ENCODE results near the gene SCIN.
"Not testable (repeated sequence)": the region's sequence is repeated elsewhere in the genome, so short reads cannot be mapped to it uniquely, and the experiment has no call there.

Gene SCIN

DNA sequence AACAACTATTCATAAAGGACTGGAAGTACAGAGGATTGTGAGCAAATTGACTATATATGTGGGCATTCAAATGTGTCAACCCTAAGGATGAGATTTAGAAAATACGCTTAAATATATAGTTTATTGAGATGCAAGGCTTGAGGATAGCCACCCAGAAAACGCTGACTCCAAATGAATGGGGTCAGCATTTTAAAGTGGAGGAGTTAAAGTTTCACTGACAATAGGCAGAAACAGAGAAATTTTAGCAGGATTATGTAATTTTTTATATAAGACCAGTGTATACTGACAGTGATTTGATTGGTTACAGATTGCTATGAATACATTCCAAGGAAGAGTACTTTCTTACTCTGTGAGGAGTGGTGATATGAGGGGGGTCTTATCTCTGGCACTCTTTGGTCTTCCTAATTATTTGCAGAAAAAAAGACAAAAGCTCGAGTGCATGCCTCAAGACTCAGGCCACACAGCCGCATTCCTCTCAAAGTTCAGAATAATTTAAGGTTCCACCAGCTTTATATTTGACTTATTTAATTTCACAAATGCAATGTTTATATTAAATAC lies 78.3 kb downstream of the SCIN start:
- DNase-seq (ENCODE audit: low read depth) = no peak

DNA sequence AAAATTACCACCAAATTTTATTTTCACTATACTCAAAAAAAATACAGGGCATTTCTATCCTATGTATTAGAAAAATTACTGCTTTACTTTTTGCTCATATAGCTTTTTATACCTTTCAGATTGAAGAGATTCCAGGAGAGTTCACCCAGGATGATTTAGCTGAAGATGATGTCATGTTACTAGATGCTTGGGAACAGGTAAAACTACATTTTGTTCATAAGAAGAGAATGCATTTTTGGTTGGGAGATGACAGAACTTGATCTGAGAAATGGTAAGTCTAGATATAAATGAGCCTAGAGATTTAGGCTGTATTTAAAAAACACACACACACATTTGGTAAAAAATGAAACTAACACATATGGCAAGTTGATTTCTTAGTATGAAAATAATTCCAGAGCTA lies 78.8 kb downstream of the SCIN start:
- no peak for DNase-seq (ENCODE audit: low read depth)

DNA sequence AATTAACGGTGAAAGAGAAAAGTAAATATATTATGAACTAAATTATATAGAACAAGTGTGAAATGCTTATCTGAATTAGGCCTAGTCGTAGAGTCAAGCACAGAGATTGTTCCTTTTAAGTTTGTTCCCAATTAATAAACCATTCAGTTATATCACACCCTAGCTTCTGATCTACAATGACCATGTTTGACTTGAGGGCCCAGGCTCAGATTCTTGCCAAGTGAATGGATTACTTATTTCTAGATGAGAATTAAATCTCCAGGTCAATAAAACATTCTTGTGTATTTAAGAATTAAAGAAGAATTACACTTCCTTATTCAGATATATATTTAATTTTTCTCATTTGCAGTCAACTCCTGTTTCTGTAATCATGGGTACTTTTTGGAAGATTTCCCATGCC lies 79.6 kb downstream of the SCIN start:
- DNase-seq (ENCODE audit: low read depth) = no peak

DNA sequence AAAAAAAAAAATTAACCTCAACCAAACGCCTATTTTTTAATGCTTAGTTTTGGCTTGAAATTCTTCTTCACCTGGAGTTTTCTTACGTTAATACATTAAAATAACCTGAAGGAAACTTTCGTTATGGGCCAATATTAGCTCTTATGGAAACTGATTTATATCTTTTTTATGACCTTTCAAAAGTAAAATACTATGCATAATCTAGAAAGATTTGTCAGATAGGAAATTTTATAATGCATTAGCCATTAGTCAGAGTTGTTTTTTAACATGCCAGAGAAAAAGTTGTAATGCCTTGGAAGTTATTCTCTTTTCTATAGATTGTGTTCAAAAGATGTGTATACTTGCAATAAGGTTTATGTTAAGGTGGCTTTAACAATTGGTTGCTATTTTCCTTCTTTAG lies 82.6 kb downstream of the SCIN start:
- DNase-seq (ENCODE audit: low read depth) = no peak

DNA sequence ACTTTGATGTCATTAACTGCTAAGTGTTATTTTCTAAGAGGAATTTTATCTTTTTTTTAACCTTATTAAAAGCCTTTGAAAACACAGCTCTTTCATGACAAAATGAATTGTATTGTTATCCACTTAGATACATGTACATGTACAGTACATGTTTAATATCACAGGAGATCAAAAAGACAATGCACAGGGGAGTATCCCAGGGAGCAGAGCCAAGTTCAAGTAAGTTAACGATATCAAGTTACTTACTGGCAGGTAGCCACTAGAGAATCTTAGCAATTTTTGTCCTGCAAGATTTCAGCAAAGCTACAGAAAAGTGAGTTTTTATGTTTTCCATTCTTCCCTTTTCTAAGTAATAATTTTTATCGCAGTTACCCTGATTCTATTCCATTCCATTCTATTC lies 83.0 kb downstream of the SCIN start:
- no peak for DNase-seq (ENCODE audit: low read depth)

DNA sequence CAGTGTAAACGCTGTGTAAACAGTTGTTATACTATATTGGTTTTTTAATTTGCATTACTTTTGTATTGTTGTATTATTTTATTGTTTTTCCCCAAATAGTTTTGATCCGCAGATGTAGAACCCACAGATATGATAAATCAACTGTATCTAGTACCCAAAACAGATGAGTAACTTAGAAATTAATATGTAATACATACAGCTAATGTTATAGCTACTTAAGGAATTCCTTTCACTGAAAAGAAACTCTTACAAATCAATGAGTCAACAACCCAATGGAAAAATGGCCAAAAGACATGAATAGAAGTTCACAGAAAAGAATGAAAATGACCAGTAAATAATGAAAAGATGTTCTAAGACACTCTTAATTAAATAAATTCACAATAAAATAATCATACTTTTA lies 84.6 kb downstream of the SCIN start:
- no peak for DNase-seq (ENCODE audit: low read depth)

DNA sequence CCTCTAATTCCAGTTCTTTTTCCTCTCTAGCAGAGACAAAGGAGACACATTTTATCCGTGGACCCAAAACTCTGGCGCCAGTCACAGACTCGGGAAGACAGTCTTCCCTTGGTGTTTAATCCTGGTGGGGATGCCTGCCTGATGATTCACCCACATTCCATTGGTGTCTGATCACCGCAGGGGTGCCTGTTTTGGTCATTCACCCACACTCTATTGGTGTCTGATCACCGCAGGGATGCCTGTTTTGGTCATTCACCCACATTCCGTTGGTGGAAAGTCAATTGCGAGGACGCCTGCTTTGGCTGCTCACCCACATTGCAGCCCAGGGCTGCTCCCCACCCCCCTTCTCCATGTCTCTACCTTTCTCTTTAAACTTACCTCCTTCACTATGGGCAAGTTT lies 89.9 kb downstream of the SCIN start:
- DNase-seq (ENCODE audit: low read depth) = not testable (repeated sequence)

DNA sequence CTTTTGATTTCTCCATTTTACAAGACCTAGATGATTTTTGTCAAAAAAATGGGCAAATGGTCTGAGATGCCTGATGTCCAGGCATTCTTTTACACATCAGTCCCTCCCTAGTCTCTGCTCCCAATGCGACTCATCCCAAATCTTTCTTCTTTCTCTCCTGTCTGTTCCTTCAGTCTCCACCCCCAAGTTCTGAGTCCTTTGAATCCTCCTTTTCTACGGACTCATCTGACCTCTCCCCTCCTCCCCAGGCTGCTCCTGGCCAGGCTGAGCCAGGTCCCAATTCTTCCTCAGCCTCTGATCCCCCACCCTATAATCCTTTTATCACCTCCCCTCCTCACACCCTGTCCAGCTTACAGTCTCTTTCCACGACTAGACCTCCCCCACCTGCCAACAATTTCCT lies 90.5 kb downstream of the SCIN start:
- not testable (repeated sequence) for DNase-seq (ENCODE audit: low read depth)

DNA sequence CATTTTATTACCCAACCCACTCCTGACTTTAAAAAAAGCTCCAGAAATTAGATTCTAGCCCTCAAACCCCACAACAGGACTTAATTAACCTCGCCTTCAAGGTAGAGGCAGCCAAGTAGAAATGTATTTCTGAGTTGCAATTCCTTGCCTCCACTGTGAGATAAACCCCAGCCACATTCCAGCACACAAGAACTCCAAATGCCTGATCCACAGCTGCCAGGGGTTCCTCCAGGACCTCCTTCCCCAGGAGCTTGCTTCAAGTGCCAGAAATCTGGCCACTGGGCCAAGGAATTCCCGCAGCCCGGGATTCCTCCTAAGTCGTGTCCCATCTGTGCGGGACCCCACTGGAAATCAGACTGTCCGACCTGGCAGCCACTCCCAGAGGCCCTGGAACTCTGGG lies 91.1 kb downstream of the SCIN start:
- DNase-seq (ENCODE audit: low read depth) = no peak

DNA sequence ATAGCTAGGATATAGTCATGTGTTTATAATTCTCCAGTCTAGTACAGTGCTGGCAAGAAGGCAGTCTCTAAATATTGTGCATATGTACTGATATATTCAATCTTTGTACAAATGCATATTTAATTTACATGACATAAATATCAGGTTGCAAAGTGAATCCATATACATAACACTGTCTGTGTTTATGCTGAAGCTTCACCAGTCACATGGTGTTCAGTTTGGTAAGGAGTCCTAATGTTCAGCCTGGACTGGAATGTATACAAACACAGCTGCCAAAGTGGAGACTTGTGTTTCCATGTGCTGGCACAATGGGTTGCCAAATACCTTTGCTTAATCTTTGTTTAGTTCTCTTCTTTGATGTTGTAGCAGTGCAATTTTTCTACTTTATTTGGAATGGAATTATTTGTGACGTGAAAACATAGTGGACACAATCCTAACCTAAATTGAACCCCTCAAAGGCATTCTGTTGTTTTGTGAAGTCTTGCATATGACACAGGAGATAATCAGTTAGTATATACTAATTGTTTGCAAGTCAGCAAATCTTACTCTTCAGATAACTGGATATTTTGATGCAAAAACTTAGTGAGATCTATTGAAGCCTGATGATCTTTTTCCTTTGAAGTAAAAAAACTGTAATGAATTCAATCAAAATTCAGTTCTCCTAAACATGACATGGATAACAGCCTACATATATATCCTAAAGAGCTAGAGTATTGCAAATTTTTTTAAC lies 99.6 kb downstream of the SCIN start:
- DNase-seq (ENCODE audit: low read depth) = no peak

DNA sequence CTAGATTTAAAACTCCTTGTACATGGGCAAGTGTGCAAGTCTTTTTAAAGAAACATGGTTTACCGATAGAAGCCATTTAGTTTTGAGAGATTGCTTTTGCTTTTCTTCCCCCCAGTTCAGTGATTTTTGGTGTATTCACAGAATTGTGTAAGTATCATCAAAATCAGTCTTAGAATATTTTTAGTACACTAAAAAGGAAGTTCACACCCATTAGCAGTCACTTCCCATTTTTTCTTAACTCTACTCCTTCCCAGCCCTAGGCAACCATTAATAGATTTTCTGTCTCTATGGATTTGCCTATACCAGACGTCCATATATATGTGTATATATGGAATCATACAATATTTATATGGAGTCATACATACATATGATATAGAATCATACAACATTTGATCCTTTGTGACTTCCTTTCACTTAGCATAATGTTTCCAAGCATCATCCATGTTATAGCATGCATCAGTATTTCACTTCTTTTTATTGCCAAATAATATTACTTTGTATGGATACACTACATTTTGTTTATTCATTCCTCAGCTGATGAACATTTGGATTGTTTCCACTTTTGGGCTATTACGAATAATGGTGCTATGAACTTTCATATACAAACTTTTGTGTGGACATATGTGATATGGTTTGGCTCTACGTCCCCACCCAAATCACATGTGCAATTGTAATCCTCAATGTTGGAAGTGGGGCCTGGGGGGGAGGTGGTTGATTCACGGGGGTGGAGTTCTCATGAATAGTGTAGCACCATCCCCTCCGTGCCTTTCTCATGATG lies 100.4 kb downstream of the SCIN start:
- no peak for DNase-seq (ENCODE audit: low read depth)

DNA sequence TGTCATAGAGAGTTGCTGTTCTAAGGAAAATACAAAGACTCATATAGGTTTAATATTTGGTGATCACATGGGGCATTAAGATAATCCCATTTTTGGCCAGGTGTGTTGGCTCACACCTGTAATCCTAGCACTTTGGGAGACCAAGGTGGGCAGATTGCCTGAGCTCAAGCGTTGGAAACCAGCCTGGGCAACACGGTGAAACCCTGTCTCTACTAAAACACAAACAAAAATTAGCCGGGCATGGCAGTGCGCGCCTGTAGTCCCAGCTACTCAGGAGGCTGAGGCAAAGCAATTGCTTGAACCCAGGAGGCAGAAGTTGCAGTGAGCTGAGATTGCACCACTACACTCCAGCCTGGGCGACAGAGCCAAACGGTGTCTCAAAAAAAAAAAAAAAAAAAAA lies 102.9 kb downstream of the SCIN start:
- not testable (repeated sequence) for DNase-seq (ENCODE audit: low read depth)

DNA sequence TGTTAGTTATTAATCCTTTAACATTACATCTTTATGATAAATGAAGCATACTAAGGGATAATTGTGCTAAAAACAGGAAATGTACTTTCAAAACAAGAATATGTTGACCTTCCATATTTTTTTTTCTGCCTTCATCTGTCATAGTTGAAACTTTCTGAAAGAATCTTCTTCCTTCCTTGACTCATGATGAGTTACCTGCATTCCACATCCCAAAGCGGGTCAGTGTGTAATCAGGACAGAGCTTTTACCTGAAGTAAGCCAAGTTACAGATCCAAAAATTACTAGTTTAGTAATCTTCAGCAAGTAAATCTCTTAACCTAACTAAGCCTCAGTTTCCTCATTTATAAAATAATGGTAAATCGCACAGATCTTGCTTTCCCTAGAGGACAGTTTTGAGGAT lies 103.5 kb downstream of the SCIN start:
- DNase-seq (ENCODE audit: low read depth) = no peak

DNA sequence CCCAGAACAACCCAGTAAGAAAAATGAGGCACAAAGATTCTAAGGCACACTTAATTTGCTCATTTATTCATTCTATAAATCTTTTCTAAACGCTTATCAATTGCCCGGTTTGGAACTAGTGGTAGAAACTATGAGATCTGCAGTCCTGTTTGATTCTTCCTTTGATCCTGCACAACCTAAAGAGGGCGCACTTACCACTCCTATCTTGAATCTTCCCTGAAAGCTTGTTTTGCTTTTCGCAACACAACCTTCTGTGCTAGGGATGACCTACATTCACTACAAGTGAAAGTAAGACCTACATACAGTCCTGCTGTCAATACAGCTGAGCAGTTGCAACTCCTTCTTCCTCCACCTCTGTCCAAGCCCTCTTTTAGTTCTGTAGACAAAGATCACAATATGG lies 104.3 kb downstream of the SCIN start:
- no peak for DNase-seq (ENCODE audit: low read depth)

DNA sequence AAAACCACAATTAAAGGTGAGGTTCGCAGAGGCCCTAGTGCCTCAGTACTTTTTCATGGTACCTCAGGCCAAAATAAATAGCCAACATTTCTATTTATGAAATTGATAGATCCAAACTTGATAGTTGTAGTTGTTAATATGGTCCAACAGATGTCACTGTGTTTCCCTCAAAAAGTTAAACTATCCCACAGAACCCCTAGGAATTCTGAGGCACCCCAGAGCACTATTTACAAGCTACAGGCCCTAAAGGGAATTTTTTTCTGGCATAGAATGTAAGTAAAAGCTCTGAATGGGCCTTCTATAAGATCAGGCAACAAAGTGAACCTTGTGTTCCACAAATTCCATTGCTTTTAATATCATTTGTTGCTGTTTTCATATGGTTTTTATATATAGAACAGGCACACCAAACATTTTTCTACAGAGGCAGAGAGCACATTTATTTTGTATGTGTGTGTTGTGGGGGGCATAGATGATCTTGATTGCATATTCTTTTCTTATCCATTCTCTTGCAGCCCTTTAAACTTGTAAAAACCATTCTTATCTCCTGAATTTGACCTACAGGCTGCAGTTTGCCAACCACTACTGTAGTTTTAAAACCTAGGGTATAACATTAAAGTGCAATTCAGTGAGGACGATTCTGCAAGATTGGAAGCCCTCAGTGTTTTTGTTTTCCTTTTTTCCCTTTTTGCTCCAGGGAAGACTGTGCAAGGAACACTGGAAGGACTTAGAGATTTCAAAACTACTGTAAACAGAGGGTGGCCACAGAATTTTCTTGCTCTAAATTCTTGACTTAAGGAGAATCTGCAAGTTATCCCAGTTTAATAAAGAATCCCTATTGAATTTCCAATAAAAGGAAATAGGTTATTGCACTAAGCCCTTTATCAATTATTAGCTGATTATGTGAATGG lies 113.4 kb downstream of the SCIN start:
- DNase-seq (ENCODE audit: low read depth) = no peak

DNA sequence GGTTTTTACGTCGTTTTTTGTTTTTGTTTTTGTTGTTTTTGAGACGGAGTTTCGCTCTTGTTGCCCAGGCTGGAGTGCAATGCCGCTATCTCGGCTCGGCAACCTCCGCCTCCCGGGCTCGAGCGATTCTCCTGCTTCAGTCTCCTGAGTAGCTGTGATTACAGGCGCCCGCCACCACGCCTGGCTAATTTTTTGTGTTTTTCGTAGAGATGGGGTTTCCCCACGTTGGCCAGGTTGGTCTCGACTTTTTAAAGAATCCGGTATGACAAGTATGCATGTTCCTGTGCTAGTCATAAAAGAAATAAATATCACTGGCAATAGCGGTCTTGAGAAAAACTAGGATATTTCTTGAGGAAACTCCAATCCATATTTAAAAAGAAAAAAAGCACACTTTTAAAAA lies 114.2 kb downstream of the SCIN start:
- DNase-seq (ENCODE audit: low read depth) = no peak

DNA sequence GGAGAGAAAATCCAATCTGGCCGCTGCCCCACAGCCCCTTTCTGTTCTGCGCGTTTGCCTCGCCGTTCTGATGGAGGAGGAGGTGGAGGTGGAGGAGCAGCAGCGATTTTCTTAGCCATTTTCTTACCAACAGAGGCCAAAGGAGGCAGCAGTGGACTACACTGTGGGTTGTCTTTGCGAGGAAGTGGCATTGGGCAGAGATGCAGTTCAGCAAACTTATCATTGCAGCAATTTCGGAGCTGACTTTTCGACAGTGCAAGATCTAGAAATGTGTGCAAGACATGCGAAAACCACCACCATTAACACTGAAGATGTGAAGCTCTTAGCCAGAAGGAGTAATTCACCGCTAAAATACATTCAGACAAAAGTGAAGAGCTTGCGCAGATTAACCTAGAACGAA lies 115.0 kb downstream of the SCIN start:
- DNase-seq (ENCODE audit: low read depth) = no peak

DNA sequence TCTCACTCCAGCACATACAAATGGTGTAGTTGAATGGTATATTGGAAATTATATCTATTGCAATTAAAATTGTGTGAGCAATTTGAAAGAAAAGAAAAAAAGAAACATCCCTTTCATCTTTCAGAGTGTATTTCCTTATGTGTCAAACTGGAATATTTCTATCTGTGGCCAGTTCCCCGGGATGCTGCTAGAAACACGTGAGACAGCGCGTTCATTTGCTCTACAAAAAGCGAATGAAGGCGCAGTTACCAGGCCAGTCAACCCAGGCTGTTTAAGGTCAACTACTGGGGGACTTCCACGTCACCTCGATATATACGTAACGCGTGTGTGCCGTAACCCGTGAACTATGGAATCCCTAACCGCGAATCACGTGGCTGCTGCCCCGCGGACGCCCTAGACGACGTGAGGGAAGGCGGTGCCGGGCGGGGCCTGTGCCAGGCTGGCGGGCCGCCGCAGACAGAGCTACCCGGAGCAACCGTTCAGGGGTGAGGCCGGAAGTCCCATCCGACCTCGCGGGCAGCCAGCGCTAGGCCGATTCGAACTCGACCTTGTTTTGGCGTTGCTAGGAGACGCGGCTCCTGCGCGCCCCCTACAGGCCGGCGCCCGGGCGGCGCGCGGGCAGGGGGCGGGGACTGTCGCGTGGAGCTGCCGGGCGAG lies 115.8 kb downstream of the SCIN start:
- peak; percentile 94 for DNase-seq (ENCODE audit: low read depth)

DNA sequence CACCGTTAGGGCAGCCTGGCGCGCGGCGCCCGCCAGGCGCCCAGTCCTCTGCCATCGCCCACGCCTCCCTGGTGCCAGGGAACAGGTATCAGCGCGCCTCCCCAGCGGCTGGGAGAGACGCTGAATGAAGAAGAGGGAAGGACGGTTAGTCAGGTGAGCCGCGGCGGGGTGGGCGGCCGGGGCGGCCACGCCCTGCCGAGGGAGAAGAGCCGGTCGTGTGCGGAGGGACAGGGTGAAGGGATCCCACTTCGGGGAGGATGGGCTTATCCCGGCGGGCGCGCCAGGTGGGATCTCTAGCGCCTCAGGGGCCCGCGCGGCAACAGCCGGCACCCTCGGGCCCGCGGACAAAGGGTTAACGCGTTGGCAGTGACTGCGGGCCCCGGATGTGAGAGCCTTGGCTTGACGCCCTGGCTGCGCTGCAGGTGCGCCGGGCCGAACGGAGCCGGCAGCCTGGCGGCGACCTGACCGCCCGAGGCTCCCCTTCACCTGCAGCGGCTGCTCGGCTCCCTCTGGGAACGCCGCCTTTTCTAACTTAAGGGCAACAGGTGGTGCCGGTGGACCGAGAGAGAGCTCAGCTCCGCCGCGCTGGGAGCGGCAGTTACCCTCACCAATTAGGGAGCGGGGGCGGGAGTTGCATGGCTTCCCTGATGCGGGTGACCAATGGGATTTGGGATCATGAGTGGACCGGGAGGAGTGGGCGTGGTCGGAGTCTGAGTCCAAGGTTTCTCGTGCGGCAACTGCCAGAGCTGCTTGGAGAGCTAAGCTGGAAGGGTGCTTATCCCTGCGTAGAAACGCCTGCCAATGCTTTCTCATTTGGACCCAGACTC lies 116.6 kb downstream of the SCIN start, which contains the start of gene ARL4A:
Gene ARL4A (plus strand): TSS at position 743 of the 827 bp plus-strand sequence. CDS start 622 bp downstream, outside the sequence.
- peak; percentile 83 for DNase-seq (ENCODE audit: low read depth)

DNA sequence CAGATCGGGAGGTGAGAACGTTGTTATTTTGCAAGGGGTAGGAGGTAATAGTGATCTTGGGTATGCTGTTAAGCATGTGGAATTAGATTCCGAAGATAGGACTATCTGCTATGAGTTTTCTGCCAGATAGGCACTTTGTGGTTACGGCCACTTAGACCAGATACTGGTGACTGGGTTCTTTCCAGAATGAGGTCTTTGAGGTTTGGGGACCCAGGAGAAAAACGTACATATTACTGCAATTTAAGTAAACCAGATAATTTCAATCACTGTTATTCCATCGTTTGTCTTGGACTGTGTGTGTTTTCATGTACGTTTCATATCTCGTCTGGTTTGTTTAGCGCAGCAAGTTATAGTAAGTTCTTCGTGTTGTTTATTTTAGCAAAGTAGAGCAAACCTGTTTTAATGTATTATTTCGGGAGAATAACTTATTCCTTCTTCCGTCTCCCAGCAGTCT lies 117.2 kb downstream of the SCIN start:
- DNase-seq (ENCODE audit: low read depth) = no peak

Data from activated T-helper 9 cell treated with anti-CD3 and anti-CD28 coated beads, Interleukin-2, amount 50 U/mL, for 16 hours (primary cell).